HG02588 (cell line): Measurements from ENCODE around the gene TRIM6.
"Not testable (repeated sequence)": the region's sequence is repeated elsewhere in the genome, so short reads cannot be mapped to it uniquely, and the experiment has no call there.

Source experiments
- ATAC-seq: cut with Tn5 transposase; IDR thresholded peaks from one replicate; pipeline ENCODE4 v1.9.1; 2021; ENCODE audit warnings: mild to moderate bottlenecking, moderate library complexity; ENCODE audit not compliant: unreplicated experiment

Gene TRIM6

GRCh38 chr11:5596607-5597201 is at the start of gene TRIM6:
Gene TRIM6 (plus strand): TSS chr11:5596637. CDS start chr11:5596898, 261 bp downstream.
- peak; percentile 50 for ATAC-seq

- ATAC-seq, result no peak
Observed at GRCh38 chr11:5547982-5548381, 48.5 kb upstream of the TRIM6 start.

- ATAC-seq, result no peak
Observed at GRCh38 chr11:5548440-5548839, 48.0 kb upstream of the TRIM6 start, which contains the start of gene OR52H1. Gene OR52H1 (minus strand): TSS chr11:5548540. CDS start chr11:5545505, 3,035 bp downstream.

- peak; percentile 72 for ATAC-seq
Observed at GRCh38 chr11:5550440-5551095, 45.9 kb upstream of the TRIM6 start.

- no peak for ATAC-seq
Observed at GRCh38 chr11:5553343-5553742, 43.1 kb upstream of the TRIM6 start.

- no peak for ATAC-seq
Observed at GRCh38 chr11:5556596-5557188, 39.7 kb upstream of the TRIM6 start.

GRCh38 chr11:5557751-5558150 is 38.7 kb upstream of the TRIM6 start:
- ATAC-seq, result no peak

- no peak for ATAC-seq
Observed at GRCh38 chr11:5564259-5565019, 32.0 kb upstream of the TRIM6 start.

GRCh38 chr11:5574654-5575053 is 21.8 kb upstream of the TRIM6 start:
- no peak for ATAC-seq

- no peak for ATAC-seq
Observed at GRCh38 chr11:5575152-5575551, 21.3 kb upstream of the TRIM6 start.

- no peak for ATAC-seq
Observed at GRCh38 chr11:5577101-5577500, 19.3 kb upstream of the TRIM6 start.

- ATAC-seq, result no peak
Observed at GRCh38 chr11:5580577-5580976, 15.9 kb upstream of the TRIM6 start, which contains the start of gene OR52B6. Gene OR52B6 (plus strand): TSS chr11:5580877. CDS start chr11:5580877, 0 bp downstream.

GRCh38 chr11:5581014-5581413 is 15.4 kb upstream of the TRIM6 start:
- ATAC-seq, result no peak

GRCh38 chr11:5584458-5584857 is 12.0 kb upstream of the TRIM6 start:
- ATAC-seq, result not testable (repeated sequence)

- not testable (repeated sequence) for ATAC-seq
Observed at GRCh38 chr11:5589906-5590305, 6.5 kb upstream of the TRIM6 start.

- no peak for ATAC-seq
Observed at GRCh38 chr11:5591613-5592012, 4.8 kb upstream of the TRIM6 start.

- ATAC-seq, result no peak
Observed at GRCh38 chr11:5592615-5593014, 3.8 kb upstream of the TRIM6 start.

- no peak for ATAC-seq
Observed at GRCh38 chr11:5593146-5593545, 3.3 kb upstream of the TRIM6 start.

- ATAC-seq, result no peak
Observed at GRCh38 chr11:5597953-5598352, 1.5 kb downstream of the TRIM6 start.

GRCh38 chr11:5600374-5600851 is 4.0 kb downstream of the TRIM6 start:
- ATAC-seq, result peak; percentile 90

- not testable (repeated sequence) for ATAC-seq
Observed at GRCh38 chr11:5602791-5603190, 6.4 kb downstream of the TRIM6 start.
